Prostate gland (tissue), 2 donors: ENCODE data around the gene ARHGAP36. TPM values are rescaled to one million over a fixed set of nuclear protein-coding genes. Genes with fewer than 3 reads are reported as not detected.

Source experiments
- DNase-seq: peaks from one replicate; pipeline ENCODE4 v3.0.0-alpha.2; 2019; ENCODE audit warnings: low spot score
- H3K27ac ChIP-seq, 2 donors: fragments of 200-600 bp; sonication (generic); 2 replicates each; pipeline ENCODE4 v1.5.1; 2017 to 2019
- H3K27me3 ChIP-seq: fragments of 200-600 bp; sonication (generic); replicated peaks from 2 replicates; pipeline ENCODE4 v1.5.1; 2019; ENCODE audit not compliant: insufficient read depth
- H3K36me3 ChIP-seq, 2 donors: fragments of 200-600 bp; sonication (generic); 1 replicate in 1 of 2; 2 replicates in 1 of 2; pipeline versions ENCODE4 v1.5.1 to v1.8.1; 2017 to 2019
- H3K4me1 ChIP-seq: fragments of 200-600 bp; sonication (generic); replicated peaks from 2 replicates; pipeline ENCODE4 v1.5.1; 2019
- H3K4me3 ChIP-seq, 2 donors: fragments of 200-600 bp; sonication (generic); 2 replicates each; pipeline ENCODE4 v1.5.1; 2017 to 2019
- H3K9me3 ChIP-seq: fragments of 200-600 bp; sonication (generic); 2 replicates; pipeline ENCODE4 v1.5.1; 2017
- CTCF ChIP-seq, 4 experiments: fragments of 200-600 bp in 2 of 4; fragments of 450-650 bp in 2 of 4; sonication (generic) in 2 of 4; IDR thresholded peaks; 1 replicate in 3 of 4; 2 replicates in 1 of 4; pipeline ENCODE4 v1.5.1; 2016 to 2019; ENCODE audit warnings: antibody characterized with exemption in 4 of 4, mild to moderate bottlenecking in 2 of 4, moderate library complexity in 2 of 4
- POLR2A ChIP-seq: fragments of 450-650 bp; IDR thresholded peaks from one replicate; pipeline ENCODE4 v1.6.1; 2016; ENCODE audit warnings: antibody characterized with exemption, mild to moderate bottlenecking
- POLR2AphosphoS5 ChIP-seq: sonication (generic); formaldehyde crosslinking; IDR thresholded peaks from one replicate; pipeline ENCODE4 v1.6.1; 2017; ENCODE audit warnings: antibody characterized with exemption
- WGBS: methylation state at CpG from one replicate; pipeline ENCODE4 v1.1.5; 2018; 5-methylcytosine and 5-hydroxymethylcytosine counted together
- intact Hi-C: fragments of 100-400 bp; cut with DNase I; formaldehyde crosslinking; loops from one replicate; pipeline ENCODE4 v1.14.2; 2022
- total RNA-seq, 2 donors: library from RNA; depleted of rRNA; stranded (reverse); fragments of >200 nt; gene quantifications; one replicate each; pipeline ENCODE4 v1.1.0, GENCODE V29; 2016

The ARHGAP36 gene
- total RNA-seq: 1 to 10 TPM in 1 of 2 donors, under 1 TPM in 1; 0.36 to 1.6 TPM

GRCh38 chrX:131058136-131058868 is at the start of gene ARHGAP36:
Gene ARHGAP36 (plus strand): TSS chrX:131058346. CDS start chrX:131081666, 23,320 bp downstream.
- no peaks in the 10 kb centered on the region for H3K9me3 ChIP-seq
- no peak within 1 kb of the TSS for H3K4me3 ChIP-seq
- H3K4me1 ChIP-seq: no peaks in the 10 kb centered on the region
- H3K27me3 ChIP-seq: no peaks in the 10 kb centered on the region
- TF ChIP-seq POLR2A (no peak), POLR2AphosphoS5 (no peak), CTCF (IDR thresholded peaks at IDR 0.05) (no peak)
- no peak for DNase-seq
- intact Hi-C loops: no loop called here
- H3K36me3 ChIP-seq: no peaks in the 10 kb centered on the region
- H3K27ac ChIP-seq: no peak within 1 kb of the TSS
- 2% methylated on average over 18 of the region's 62 CpGs for WGBS

- Histone ChIP-seq H3K27me3 (no peaks in the 10 kb centered on the region), H3K4me3 (no peak overlapping the region), H3K4me1 (no peaks in the 10 kb centered on the region), H3K36me3 (no peaks in the 10 kb centered on the region), H3K27ac (no peak overlapping the region), H3K9me3 (no peaks in the 10 kb centered on the region)
- intact Hi-C loops: no loop called here
- TF ChIP-seq CTCF (IDR thresholded peaks at IDR 0.05): no peak
- no peak for TF ChIP-seq POLR2A
- TF ChIP-seq POLR2AphosphoS5: no peak
- no peak for DNase-seq
- WGBS: 65% methylated on average over 2 of the region's 2 CpGs
Observed at GRCh38 chrX:131010186-131010585, 48.0 kb upstream of the ARHGAP36 start.

- Histone ChIP-seq H3K27me3 (no peaks in the 10 kb centered on the region), H3K4me1 (no peaks in the 10 kb centered on the region), H3K9me3 (no peaks in the 10 kb centered on the region), H3K4me3 (no peak overlapping the region), H3K36me3 (no peaks in the 10 kb centered on the region), H3K27ac (no peak overlapping the region)
- DNase-seq: no peak
- TF ChIP-seq CTCF (IDR thresholded peaks at IDR 0.05) (no peak), POLR2A (no peak), POLR2AphosphoS5 (no peak)
- WGBS: 61% methylated on average over 3 of the region's 3 CpGs
- intact Hi-C loops: no loop called here
Observed at GRCh38 chrX:131025336-131025735, 32.8 kb upstream of the ARHGAP36 start.

GRCh38 chrX:131032354-131033230 is 25.6 kb upstream of the ARHGAP36 start:
- no peaks in the 10 kb centered on the region for H3K27me3 ChIP-seq
- no peaks in the 10 kb centered on the region for H3K9me3 ChIP-seq
- WGBS: 64% methylated on average over 2 of the region's 2 CpGs
- no peak for DNase-seq
- H3K4me3 ChIP-seq: no peak overlapping the region
- no peak for TF ChIP-seq POLR2A
- TF ChIP-seq POLR2AphosphoS5: no peak
- no peak for TF ChIP-seq CTCF (IDR thresholded peaks at IDR 0.05)
- H3K36me3 ChIP-seq: no peaks in the 10 kb centered on the region
- intact Hi-C loops: no loop called here
- no peak overlapping the region for H3K27ac ChIP-seq
- H3K4me1 ChIP-seq: no peaks in the 10 kb centered on the region
